ENCODE measurements around the gene RPL32. TPM values are rescaled to one million over a fixed set of nuclear protein-coding genes. Genes with fewer than 3 reads are reported as not detected.

The RPL32 gene
- total and polyA plus RNA-seq, 9 of the 15 experiments (the other 6 are each of a cell fraction or from before 2014, with no cell fraction given): 2,738 to 6,200 (median 4,286) TPM

DNA sequence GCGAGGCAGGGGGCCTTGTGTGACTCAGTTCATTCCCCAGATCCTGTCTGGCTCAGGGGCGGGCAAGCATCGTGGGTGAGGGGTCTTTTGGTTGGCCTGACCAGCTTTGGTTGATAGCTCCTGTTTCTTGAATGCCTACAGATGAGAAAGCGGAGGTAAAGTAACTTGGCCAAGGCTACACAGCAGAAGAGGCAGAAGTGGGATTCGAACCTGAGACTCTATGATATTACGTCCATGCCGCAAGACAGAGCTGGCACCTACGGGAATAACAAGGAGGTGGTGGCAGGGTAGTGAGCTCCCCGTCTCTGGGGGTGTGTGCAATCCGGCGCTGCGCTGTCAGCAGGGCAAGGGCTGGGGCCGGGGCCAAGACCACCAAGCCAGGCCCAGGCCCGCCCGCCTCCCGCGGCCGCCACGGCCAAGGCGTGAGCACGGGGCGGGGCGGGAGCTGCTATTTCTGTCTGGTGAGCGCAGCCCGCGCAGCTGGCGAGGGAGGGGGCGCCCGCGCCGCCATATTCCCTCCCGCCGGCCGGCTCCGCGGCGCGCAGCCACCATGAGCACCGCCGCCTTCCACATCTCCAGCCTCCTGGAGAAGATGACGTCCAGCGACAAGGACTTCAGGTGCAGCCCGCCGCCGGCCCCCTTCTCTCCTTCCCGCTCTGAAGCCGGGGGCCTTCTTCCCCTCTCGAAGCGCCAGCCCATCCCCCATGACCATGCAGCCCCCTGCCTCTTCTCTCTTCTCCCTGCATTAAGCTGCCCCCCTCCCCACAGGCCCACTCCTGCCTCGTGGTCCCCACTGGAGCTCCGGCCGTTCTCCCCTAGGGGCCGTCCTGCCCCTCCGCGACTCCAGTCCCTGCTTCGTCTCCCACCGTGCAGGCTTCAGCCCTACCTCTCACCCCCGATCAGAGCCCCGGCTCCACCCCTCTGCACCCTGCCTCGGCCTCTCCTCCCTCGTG, 44.9 kb downstream of the RPL32 start, which contains the start of gene CAND2 (continued):
- TF ChIP-seq, protein P1, sequence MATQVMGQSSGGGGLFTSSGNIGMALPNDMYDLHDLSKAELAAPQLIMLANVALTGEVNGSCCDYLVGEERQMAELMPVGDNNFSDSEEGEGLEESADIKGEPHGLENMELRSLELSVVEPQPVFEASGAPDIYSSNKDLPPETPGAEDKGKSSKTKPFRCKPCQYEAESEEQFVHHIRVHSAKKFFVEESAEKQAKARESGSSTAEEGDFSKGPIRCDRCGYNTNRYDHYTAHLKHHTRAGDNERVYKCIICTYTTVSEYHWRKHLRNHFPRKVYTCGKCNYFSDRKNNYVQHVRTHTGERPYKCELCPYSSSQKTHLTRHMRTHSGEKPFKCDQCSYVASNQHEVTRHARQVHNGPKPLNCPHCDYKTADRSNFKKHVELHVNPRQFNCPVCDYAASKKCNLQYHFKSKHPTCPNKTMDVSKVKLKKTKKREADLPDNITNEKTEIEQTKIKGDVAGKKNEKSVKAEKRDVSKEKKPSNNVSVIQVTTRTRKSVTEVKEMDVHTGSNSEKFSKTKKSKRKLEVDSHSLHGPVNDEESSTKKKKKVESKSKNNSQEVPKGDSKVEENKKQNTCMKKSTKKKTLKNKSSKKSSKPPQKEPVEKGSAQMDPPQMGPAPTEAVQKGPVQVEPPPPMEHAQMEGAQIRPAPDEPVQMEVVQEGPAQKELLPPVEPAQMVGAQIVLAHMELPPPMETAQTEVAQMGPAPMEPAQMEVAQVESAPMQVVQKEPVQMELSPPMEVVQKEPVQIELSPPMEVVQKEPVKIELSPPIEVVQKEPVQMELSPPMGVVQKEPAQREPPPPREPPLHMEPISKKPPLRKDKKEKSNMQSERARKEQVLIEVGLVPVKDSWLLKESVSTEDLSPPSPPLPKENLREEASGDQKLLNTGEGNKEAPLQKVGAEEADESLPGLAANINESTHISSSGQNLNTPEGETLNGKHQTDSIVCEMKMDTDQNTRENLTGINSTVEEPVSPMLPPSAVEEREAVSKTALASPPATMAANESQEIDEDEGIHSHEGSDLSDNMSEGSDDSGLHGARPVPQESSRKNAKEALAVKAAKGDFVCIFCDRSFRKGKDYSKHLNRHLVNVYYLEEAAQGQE (IDR thresholded peaks at IDR 0.05; ENCODE audit: borderline replicate concordance): 0 out of 2 replicates have a peak, but pooled peaks have one; percentile 6
- TF ChIP-seq, protein P1 (CRISPR knock-in tag; IDR thresholded peaks at IDR 0.05; ENCODE audit: low read depth): peak; percentile 52; the same call in 1 of the 2 replicates
- no peak for TF ChIP-seq ZZZ3 (IDR thresholded peaks at IDR 0.05)
- peak; percentile 77; the same call in 1 of the 2 replicates for TF ChIP-seq MTA3 (IDR thresholded peaks at IDR 0.05; ENCODE audit: borderline replicate concordance)
- TF ChIP-seq, protein P2, sequence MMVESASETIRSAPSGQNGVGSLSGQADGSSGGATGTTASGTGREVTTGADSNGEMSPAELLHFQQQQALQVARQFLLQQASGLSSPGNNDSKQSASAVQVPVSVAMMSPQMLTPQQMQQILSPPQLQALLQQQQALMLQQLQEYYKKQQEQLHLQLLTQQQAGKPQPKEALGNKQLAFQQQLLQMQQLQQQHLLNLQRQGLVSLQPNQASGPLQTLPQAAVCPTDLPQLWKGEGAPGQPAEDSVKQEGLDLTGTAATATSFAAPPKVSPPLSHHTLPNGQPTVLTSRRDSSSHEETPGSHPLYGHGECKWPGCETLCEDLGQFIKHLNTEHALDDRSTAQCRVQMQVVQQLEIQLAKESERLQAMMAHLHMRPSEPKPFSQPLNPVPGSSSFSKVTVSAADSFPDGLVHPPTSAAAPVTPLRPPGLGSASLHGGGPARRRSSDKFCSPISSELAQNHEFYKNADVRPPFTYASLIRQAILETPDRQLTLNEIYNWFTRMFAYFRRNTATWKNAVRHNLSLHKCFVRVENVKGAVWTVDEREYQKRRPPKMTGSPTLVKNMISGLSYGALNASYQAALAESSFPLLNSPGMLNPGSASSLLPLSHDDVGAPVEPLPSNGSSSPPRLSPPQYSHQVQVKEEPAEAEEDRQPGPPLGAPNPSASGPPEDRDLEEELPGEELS (CRISPR knock-in tag; IDR thresholded peaks at IDR 0.05; ENCODE audit: borderline replicate concordance): peak; percentile 66; the same call in 1 of the 2 replicates
- TF ChIP-seq EP300 (IDR thresholded peaks at IDR 0.05; ENCODE audit: low read length): no peak
- TF ChIP-seq HNRNPUL1 (IDR thresholded peaks at IDR 0.05; ENCODE audit: low read length): no peak
- TF ChIP-seq, protein P3, sequence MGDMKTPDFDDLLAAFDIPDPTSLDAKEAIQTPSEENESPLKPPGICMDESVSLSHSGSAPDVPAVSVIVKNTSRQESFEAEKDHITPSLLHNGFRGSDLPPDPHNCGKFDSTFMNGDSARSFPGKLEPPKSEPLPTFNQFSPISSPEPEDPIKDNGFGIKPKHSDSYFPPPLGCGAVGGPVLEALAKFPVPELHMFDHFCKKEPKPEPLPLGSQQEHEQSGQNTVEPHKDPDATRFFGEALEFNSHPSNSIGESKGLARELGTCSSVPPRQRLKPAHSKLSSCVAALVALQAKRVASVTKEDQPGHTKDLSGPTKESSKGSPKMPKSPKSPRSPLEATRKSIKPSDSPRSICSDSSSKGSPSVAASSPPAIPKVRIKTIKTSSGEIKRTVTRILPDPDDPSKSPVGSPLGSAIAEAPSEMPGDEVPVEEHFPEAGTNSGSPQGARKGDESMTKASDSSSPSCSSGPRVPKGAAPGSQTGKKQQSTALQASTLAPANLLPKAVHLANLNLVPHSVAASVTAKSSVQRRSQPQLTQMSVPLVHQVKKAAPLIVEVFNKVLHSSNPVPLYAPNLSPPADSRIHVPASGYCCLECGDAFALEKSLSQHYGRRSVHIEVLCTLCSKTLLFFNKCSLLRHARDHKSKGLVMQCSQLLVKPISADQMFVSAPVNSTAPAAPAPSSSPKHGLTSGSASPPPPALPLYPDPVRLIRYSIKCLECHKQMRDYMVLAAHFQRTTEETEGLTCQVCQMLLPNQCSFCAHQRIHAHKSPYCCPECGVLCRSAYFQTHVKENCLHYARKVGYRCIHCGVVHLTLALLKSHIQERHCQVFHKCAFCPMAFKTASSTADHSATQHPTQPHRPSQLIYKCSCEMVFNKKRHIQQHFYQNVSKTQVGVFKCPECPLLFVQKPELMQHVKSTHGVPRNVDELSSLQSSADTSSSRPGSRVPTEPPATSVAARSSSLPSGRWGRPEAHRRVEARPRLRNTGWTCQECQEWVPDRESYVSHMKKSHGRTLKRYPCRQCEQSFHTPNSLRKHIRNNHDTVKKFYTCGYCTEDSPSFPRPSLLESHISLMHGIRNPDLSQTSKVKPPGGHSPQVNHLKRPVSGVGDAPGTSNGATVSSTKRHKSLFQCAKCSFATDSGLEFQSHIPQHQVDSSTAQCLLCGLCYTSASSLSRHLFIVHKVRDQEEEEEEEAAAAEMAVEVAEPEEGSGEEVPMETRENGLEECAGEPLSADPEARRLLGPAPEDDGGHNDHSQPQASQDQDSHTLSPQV (IDR thresholded peaks at IDR 0.05): no peak
- no peak for TF ChIP-seq ELF2 (CRISPR knock-in tag; IDR thresholded peaks at IDR 0.05)
- TF ChIP-seq POLR2G (IDR thresholded peaks at IDR 0.05; ENCODE audit: low read depth, low read length): peak; percentile 91
